ENCODE measurements around the gene GAS2L3. TPM values are rescaled to one million over a fixed set of nuclear protein-coding genes. Genes with fewer than 3 reads are reported as not detected.
A peak's percentile ranks its signal among the peaks of the same experiment; 100 is the strongest.

GAS2L3 gene
- total RNA-seq, 1 donor from 2014 or later = 5.2 TPM

DNA sequence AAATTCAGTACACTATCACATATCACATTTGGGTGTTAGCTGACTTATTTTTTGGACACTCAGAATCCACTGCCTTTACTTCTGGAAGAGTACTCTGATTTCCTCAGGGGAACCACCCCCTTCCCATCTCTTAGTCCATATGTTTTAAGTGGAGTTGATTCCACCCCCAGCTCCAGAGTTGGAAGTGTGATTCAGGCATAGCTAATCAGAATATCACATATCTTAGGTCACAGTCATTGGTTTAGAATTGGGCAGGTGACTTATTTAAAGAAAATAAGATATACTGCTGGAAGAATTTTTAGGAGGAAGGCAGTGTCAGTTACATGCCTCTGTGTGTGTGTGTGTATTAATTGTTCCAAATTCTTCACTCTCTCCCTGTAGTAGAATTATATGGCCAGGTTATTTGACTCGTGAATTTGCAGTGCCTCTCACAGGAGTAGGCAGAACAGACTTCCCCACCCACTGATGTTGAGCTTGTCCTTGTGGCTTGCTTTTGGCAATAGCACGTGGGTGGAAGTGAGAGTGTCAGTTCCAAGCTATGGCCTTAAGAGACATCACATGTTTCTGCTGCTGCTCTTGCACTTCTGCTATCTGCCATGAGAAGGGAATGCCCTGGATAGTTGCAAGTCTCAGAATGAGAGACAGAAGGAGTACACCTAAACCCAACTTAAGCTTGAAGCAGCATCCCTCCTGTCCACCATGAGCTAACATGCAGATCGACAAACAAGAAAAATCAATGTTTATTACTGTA lies 6.4 kb upstream of the GAS2L3 start:
- H3K36me3 Mint-ChIP-seq (ENCODE audit: low read depth, unreplicated experiment) = no peaks in the 10 kb centered on the region

DNA sequence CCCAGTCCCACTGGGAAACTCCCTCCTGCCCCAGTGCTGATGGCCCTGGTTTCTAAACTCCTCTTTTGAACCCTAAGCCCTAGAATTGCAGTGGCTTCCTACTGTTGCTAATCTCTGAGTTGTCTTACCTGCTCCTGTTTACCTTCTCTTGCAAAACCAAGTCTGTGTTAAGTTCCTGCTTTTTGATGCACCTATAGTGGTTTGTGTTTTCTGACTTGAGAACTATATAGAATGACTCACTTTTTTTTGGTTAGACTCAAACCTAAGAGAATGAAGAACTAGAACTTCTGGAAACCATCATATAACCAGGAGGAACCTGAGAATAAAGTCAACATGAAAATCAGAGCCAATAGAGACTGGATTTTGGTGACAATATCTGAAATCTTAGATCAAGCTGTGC lies 5.5 kb upstream of the GAS2L3 start:
- Histone ChIP-seq H3K79me2 (ENCODE audit: insufficient read depth, low read length) (no peaks in the 10 kb centered on the region), H3K27ac (ENCODE audit: low read depth, low read length) (no peak overlapping the region), H3K36me3 (ENCODE audit: insufficient read depth, low read length) (no peaks in the 10 kb centered on the region), H4K20me1 (ENCODE audit: insufficient read depth, low read length) (no peaks in the 10 kb centered on the region), H3K4me3 (ENCODE audit: insufficient read depth, low read depth, low read length) (no peak overlapping the region), H3K9ac (ENCODE audit: low read length) (no peak overlapping the region), H3K9me3 (ENCODE audit: insufficient read depth, low read depth, low read length) (no peaks in the 10 kb centered on the region), H3K27me3 (ENCODE audit: insufficient read depth, low read length) (peaks cover 4% of the 10 kb centered on the region), H2AFZ (ENCODE audit: low read depth, low read length) (no peak overlapping the region), H3K4me2 (ENCODE audit: low read length) (no peak overlapping the region), H3K4me1 (ENCODE audit: insufficient read depth, low read length) (no peaks in the 10 kb centered on the region)
- H3K4me3 Mint-ChIP-seq (ENCODE audit: unreplicated experiment) = peak overlapping the region; percentile 3
- TF ChIP-seq, protein P1, sequence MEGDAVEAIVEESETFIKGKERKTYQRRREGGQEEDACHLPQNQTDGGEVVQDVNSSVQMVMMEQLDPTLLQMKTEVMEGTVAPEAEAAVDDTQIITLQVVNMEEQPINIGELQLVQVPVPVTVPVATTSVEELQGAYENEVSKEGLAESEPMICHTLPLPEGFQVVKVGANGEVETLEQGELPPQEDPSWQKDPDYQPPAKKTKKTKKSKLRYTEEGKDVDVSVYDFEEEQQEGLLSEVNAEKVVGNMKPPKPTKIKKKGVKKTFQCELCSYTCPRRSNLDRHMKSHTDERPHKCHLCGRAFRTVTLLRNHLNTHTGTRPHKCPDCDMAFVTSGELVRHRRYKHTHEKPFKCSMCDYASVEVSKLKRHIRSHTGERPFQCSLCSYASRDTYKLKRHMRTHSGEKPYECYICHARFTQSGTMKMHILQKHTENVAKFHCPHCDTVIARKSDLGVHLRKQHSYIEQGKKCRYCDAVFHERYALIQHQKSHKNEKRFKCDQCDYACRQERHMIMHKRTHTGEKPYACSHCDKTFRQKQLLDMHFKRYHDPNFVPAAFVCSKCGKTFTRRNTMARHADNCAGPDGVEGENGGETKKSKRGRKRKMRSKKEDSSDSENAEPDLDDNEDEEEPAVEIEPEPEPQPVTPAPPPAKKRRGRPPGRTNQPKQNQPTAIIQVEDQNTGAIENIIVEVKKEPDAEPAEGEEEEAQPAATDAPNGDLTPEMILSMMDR (IDR thresholded peaks at IDR 0.05; ENCODE audit: insufficient read depth, low read depth, low read length) = no peak
- TF ChIP-seq EZH2 (IDR thresholded peaks at IDR 0.05; ENCODE audit: insufficient read depth, low read length) = no peak
- no peaks in the 10 kb centered on the region for H3K36me3 Mint-ChIP-seq (ENCODE audit: low read depth, unreplicated experiment)
- H3K27ac Mint-ChIP-seq (ENCODE audit: unreplicated experiment) = no peak overlapping the region
- H3K4me1 Mint-ChIP-seq (ENCODE audit: low read depth, unreplicated experiment) = peaks cover 7% of the 10 kb centered on the region
- FAIRE-seq (no peak), DNase-seq (ENCODE audit: low read depth) (no peak)
- H3K27me3 Mint-ChIP-seq (ENCODE audit: low read depth, unreplicated experiment) = peaks cover 17% of the 10 kb centered on the region
- peaks cover 2% of the 10 kb centered on the region for H3K9me3 Mint-ChIP-seq (ENCODE audit: unreplicated experiment)

More for the DNA sequence above, 6.4 kb upstream of the GAS2L3 start:
- Histone ChIP-seq H2AFZ (ENCODE audit: low read depth, low read length) (no peak overlapping the region), H3K27ac (ENCODE audit: low read depth, low read length) (no peak overlapping the region), H3K36me3 (ENCODE audit: insufficient read depth, low read length) (no peaks in the 10 kb centered on the region), H3K27me3 (ENCODE audit: insufficient read depth, low read length) (peaks cover 4% of the 10 kb centered on the region), H4K20me1 (ENCODE audit: insufficient read depth, low read length) (no peaks in the 10 kb centered on the region), H3K9me3 (ENCODE audit: insufficient read depth, low read depth, low read length) (no peaks in the 10 kb centered on the region), H3K4me3 (ENCODE audit: insufficient read depth, low read depth, low read length) (no peak overlapping the region), H3K4me2 (ENCODE audit: low read length) (no peak overlapping the region), H3K4me1 (ENCODE audit: insufficient read depth, low read length) (no peaks in the 10 kb centered on the region), H3K79me2 (ENCODE audit: insufficient read depth, low read length) (no peaks in the 10 kb centered on the region), H3K9ac (ENCODE audit: low read length) (no peak overlapping the region)
- TF ChIP-seq, protein P1 (IDR thresholded peaks at IDR 0.05; ENCODE audit: insufficient read depth, low read depth, low read length) = no peak
- no peak for TF ChIP-seq EZH2 (IDR thresholded peaks at IDR 0.05; ENCODE audit: insufficient read depth, low read length)
- FAIRE-seq (no peak), DNase-seq (ENCODE audit: low read depth) (peak; percentile 15)
- Mint-ChIP-seq H3K4me1 (ENCODE audit: low read depth, unreplicated experiment) (peaks cover 7% of the 10 kb centered on the region), H3K9me3 (ENCODE audit: unreplicated experiment) (peaks cover 2% of the 10 kb centered on the region), H3K4me3 (ENCODE audit: unreplicated experiment) (no peak overlapping the region), H3K27ac (ENCODE audit: unreplicated experiment) (no peak overlapping the region), H3K27me3 (ENCODE audit: low read depth, unreplicated experiment) (peaks cover 13% of the 10 kb centered on the region)

DNA sequence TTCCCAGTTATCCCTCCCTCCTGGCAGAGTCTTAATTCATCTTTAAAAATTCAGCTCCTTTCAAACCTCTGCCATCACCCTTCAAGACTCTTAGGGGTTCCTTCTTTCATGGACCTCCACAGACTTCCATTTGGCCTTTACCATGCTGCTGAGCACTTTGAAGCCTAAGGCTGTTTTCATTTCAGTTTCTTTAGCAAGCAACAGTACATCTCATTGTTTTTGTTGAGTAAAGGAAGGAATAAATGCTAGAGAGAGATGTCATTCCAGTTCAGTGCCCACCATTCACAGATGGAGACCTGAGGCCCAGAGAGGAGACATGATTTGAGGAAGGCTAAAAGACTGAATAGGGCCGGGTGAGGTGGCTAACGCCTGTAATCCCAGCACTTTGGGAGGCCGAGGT lies 1.3 kb upstream of the GAS2L3 start:
- DNase-seq (ENCODE audit: low read depth) (no peak), FAIRE-seq (no peak)
- no peak overlapping the region for H3K27ac Mint-ChIP-seq (ENCODE audit: unreplicated experiment)
- peaks cover 2% of the 10 kb centered on the region for H3K9me3 Mint-ChIP-seq (ENCODE audit: unreplicated experiment)
- Histone ChIP-seq H3K9ac (ENCODE audit: low read length) (no peak overlapping the region), H3K27me3 (ENCODE audit: insufficient read depth, low read length) (peaks cover 4% of the 10 kb centered on the region), H2AFZ (ENCODE audit: low read depth, low read length) (no peak overlapping the region), H3K36me3 (ENCODE audit: insufficient read depth, low read length) (no peaks in the 10 kb centered on the region), H3K79me2 (ENCODE audit: insufficient read depth, low read length) (peaks cover 35% of the 10 kb centered on the region), H4K20me1 (ENCODE audit: insufficient read depth, low read length) (no peaks in the 10 kb centered on the region), H3K4me2 (ENCODE audit: low read length) (no peak overlapping the region), H3K4me3 (ENCODE audit: insufficient read depth, low read depth, low read length) (no peak overlapping the region), H3K4me1 (ENCODE audit: insufficient read depth, low read length) (peaks cover 6% of the 10 kb centered on the region), H3K9me3 (ENCODE audit: insufficient read depth, low read depth, low read length) (no peaks in the 10 kb centered on the region), H3K27ac (ENCODE audit: low read depth, low read length) (no peak overlapping the region)
- TF ChIP-seq EZH2 (IDR thresholded peaks at IDR 0.05; ENCODE audit: insufficient read depth, low read length) = no peak
- TF ChIP-seq, protein P1 (IDR thresholded peaks at IDR 0.05; ENCODE audit: insufficient read depth, low read depth, low read length) = no peak
- H3K36me3 Mint-ChIP-seq (ENCODE audit: low read depth, unreplicated experiment) = no peaks in the 10 kb centered on the region
- H3K27me3 Mint-ChIP-seq (ENCODE audit: low read depth, unreplicated experiment) = peaks cover 22% of the 10 kb centered on the region
- H3K4me3 Mint-ChIP-seq (ENCODE audit: unreplicated experiment) = no peak overlapping the region
- peaks cover 9% of the 10 kb centered on the region for H3K4me1 Mint-ChIP-seq (ENCODE audit: low read depth, unreplicated experiment)
